GM12874 (cell line): Measurements from ENCODE around the gene CACNB1.

Experiments used
- CTCF ChIP-seq: IDR thresholded peaks from 2 replicates; pipeline ENCODE4 v1.5.1; 2011; ENCODE audit warnings: low read depth, mild to moderate bottlenecking, control low read depth, low read length, moderate library complexity; ENCODE audit not compliant: insufficient read depth

CACNB1 gene

GRCh38 chr17:39208893-39209292, 11.4 kb upstream of the CACNB1 start:
- TF ChIP-seq CTCF = no peak

- TF ChIP-seq CTCF = no peak
Observed at GRCh38 chr17:39208136-39208535, 10.7 kb upstream of the CACNB1 start.

- TF ChIP-seq CTCF = no peak
Observed at GRCh38 chr17:39205112-39205526, 7.7 kb upstream of the CACNB1 start.

- TF ChIP-seq CTCF = no peak
Observed at GRCh38 chr17:39204245-39204644, 6.8 kb upstream of the CACNB1 start.

- TF ChIP-seq CTCF = no peak
Observed at GRCh38 chr17:39200957-39201510, 3.6 kb upstream of the CACNB1 start.

GRCh38 chr17:39200070-39200879, 2.8 kb upstream of the CACNB1 start, which contains the start of gene RPL19:
TSS of gene RPL19 (plus strand) at chr17:39200283. CDS start at chr17:39200345, 62 bp downstream.
- no peak for TF ChIP-seq CTCF

GRCh38 chr17:39199820-39200069, 2.3 kb upstream of the CACNB1 start:
- TF ChIP-seq CTCF = no peak
